ENCODE measurements around the gene ARHGAP28. TPM values are rescaled to one million over a fixed set of nuclear protein-coding genes. Genes with fewer than 3 reads are reported as not detected.

ARHGAP28 gene
- total RNA-seq, 2 donors from 2014 or later: 16.3 to 16.5 TPM

DNA sequence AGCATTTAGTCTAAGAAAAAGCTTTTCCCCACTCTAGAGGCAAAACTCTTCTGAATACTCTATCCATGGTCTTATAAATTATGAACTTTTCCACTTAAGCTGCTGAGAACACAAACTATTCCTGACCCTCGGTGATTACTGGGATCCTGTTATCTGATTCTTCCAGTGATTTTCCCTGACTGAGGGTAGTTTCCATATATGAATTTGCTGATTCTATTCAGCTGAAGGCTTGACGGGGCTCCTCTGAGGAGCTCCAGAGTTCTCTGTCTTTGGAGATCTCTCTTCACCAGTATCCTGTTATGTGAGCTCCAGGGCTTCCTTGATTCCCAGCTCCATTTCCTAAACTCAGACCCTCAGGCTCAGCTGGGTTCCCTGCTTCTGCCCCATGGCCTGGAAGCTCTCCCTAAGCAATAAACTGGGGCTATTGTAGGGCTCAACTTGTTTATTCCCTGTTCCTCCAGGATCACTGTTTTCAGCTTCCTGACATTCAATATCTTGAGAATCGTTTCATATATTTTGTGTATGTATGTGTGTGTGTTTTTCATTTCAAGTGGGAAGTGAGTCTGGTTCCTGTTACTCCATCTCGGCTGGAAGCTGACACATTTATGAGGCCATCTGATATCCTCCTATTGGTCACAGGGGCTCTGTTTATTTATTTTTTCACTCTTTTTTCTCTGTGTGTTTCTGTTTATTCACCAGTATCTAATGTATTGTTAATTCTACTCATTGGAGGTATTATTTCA is 78.2 kb downstream of the ARHGAP28 start:
- intact Hi-C loops (cut with DNase I): no loop called here
- Histone ChIP-seq H3K9me3 (no peaks in the 10 kb centered on the region), H3K36me3 (replicated peaks in 1 of 2; ENCODE audit: insufficient read depth in 1 of 2, low read depth in 2 of 2) (no peaks in the 10 kb centered on the region), H3K27ac (no peak overlapping the region), H3K27me3 (no peaks in the 10 kb centered on the region), H3K4me1 (no peaks in the 10 kb centered on the region), H3K4me3 (no peak overlapping the region)
- no peak for TF ChIP-seq POLR2A (IDR thresholded peaks at IDR 0.05)
- TF ChIP-seq, protein P1, sequence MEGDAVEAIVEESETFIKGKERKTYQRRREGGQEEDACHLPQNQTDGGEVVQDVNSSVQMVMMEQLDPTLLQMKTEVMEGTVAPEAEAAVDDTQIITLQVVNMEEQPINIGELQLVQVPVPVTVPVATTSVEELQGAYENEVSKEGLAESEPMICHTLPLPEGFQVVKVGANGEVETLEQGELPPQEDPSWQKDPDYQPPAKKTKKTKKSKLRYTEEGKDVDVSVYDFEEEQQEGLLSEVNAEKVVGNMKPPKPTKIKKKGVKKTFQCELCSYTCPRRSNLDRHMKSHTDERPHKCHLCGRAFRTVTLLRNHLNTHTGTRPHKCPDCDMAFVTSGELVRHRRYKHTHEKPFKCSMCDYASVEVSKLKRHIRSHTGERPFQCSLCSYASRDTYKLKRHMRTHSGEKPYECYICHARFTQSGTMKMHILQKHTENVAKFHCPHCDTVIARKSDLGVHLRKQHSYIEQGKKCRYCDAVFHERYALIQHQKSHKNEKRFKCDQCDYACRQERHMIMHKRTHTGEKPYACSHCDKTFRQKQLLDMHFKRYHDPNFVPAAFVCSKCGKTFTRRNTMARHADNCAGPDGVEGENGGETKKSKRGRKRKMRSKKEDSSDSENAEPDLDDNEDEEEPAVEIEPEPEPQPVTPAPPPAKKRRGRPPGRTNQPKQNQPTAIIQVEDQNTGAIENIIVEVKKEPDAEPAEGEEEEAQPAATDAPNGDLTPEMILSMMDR (IDR thresholded peaks at IDR 0.05): no peak
- no peak for ATAC-seq
- 57 to 75% methylated on average over 4 of the region's 4 CpGs for whole genome bisulfite sequencing, 2 donors
- DNase-seq: no peak

DNA sequence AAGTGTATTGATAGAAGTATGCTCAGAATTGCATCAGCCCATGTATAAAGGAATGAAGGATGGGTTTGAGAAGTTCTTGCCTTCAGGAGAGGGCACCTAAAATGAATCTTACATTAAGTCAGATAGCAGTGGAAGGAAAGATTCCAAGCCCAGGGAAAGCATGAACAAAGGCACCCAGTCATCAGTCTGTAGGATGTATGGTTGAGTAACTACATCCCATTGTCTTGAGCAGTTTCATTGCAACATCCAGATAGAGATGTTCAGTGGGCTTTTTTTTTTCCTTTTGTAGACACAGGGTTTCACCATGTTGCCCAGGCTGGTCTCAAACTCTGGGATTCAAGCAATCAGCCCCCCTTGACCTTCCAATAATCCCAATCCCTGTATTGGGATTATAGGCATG is 80.7 kb downstream of the ARHGAP28 start:
- no peaks in the 10 kb centered on the region for H3K27me3 ChIP-seq
- intact Hi-C loops (cut with DNase I): no loop called here
- TF ChIP-seq, protein P1 (IDR thresholded peaks at IDR 0.05): no peak
- TF ChIP-seq POLR2A (IDR thresholded peaks at IDR 0.05): no peak
- no peak overlapping the region for H3K4me3 ChIP-seq
- H3K36me3 ChIP-seq (replicated peaks in 1 of 2; ENCODE audit: insufficient read depth in 1 of 2, low read depth in 2 of 2): no peaks in the 10 kb centered on the region
- no peak for DNase-seq
- no peaks in the 10 kb centered on the region for H3K4me1 ChIP-seq
- H3K27ac ChIP-seq: no peak overlapping the region
- H3K9me3 ChIP-seq: no peaks in the 10 kb centered on the region
- no peak for ATAC-seq

DNA sequence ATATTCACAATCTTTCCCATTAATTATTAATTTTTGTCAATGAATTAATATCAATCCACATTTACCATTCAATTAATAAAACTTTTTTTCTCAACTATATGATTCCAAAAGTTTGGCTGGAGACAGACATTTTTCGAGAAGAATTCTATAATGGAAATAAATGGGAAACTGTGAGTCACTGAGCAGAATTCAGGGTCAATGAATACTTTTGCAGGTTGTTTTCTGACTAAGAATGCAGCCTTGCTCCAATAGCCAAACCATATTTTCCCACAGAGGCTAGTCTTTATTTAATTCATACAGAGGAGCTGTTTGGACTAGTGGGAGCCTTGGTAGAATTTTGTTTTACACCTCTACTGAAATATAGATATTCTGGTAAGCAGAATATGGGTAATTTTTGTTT is 82.3 kb downstream of the ARHGAP28 start:
- Histone ChIP-seq H3K27me3 (no peaks in the 10 kb centered on the region), H3K27ac (no peak overlapping the region), H3K36me3 (replicated peaks in 1 of 2; ENCODE audit: insufficient read depth in 1 of 2, low read depth in 2 of 2) (no peaks in the 10 kb centered on the region), H3K9me3 (no peaks in the 10 kb centered on the region), H3K4me3 (no peak overlapping the region), H3K4me1 (no peaks in the 10 kb centered on the region)
- WGBS, 2 donors: 79 to 84% methylated on average over 1 of the region's 1 CpG
- ATAC-seq (no peak), DNase-seq (no peak)
- intact Hi-C loops (cut with DNase I): no loop called here
- TF ChIP-seq POLR2A (IDR thresholded peaks at IDR 0.05): no peak
- TF ChIP-seq, protein P1 (IDR thresholded peaks at IDR 0.05): no peak

DNA sequence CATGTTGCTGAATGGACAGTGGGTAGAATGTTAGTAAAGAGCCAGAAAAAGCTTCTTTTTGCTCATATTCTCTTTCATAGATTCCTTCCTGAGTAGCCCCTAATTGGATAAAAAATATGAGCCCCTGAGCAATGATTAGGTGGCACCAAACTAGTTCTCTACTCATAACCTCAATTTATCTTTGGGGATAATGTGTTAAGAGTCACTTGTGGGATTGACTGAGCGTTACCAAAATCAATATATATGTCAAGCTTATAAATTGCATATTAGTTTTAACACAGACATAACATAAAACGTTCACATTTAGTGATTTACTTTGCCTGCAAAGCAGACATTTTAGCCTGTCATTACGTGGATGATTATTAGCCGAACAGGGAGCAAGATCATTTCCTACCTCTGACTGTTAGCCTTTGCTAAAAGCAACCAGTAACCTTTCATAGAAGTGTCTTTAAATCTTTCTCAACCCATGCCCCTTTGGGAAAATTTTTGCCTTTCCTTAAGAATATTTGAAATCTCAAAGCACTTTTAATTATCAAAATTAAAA is 85.4 kb downstream of the ARHGAP28 start:
- DNase-seq: no peak
- WGBS, 2 donors: 74 to 76% methylated on average over 4 of the region's 4 CpGs
- Histone ChIP-seq H3K36me3 (replicated peaks in 1 of 2; ENCODE audit: insufficient read depth in 1 of 2, low read depth in 2 of 2) (no peaks in the 10 kb centered on the region), H3K9me3 (no peaks in the 10 kb centered on the region), H3K4me3 (no peak overlapping the region), H3K4me1 (no peaks in the 10 kb centered on the region), H3K27me3 (no peaks in the 10 kb centered on the region), H3K27ac (no peak overlapping the region)
- ATAC-seq: no peak
- TF ChIP-seq, protein P1 (IDR thresholded peaks at IDR 0.05): no peak
- TF ChIP-seq POLR2A (IDR thresholded peaks at IDR 0.05): no peak
- intact Hi-C loops (cut with DNase I): no loop called here

DNA sequence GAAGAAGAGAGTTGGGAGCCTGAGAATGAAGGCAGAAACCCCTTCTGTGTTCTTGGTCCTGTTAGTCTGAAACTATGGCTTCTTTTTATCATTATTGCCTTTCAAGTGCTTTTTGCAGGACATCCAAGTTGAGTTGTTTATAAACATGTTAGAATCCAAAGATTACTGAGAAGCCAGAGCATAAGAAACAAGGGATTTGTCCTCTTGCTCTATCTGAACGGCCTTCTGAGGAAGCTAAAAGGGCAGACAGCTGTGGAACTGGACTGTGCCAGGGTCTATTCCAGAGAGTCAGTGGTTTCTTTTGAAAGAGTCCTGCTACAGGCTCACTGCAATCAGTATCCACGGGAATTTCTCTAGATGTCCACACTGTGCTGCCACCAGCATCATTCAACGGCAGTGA is 86.6 kb downstream of the ARHGAP28 start:
- H3K9me3 ChIP-seq: no peaks in the 10 kb centered on the region
- no peaks in the 10 kb centered on the region for H3K36me3 ChIP-seq (replicated peaks in 1 of 2; ENCODE audit: insufficient read depth in 1 of 2, low read depth in 2 of 2)
- no peaks in the 10 kb centered on the region for H3K4me1 ChIP-seq
- H3K27me3 ChIP-seq: no peaks in the 10 kb centered on the region
- ATAC-seq: no peak
- H3K4me3 ChIP-seq: no peak overlapping the region
- TF ChIP-seq, protein P1 (IDR thresholded peaks at IDR 0.05): no peak
- TF ChIP-seq POLR2A (IDR thresholded peaks at IDR 0.05): no peak
- no peak for DNase-seq
- 75 to 86% methylated on average over 3 of the region's 3 CpGs for WGBS, 2 donors
- intact Hi-C loops (cut with DNase I): no loop called here
- H3K27ac ChIP-seq: no peak overlapping the region

All from body of pancreas (tissue), 4 donors.